Suprapubic skin (tissue), 4 donors: ENCODE results near the gene CHD1L. TPM values are rescaled to one million over a fixed set of nuclear protein-coding genes. Genes with fewer than 3 reads are reported as not detected.
"Not testable (repeated sequence)": the region's sequence is repeated elsewhere in the genome, so short reads cannot be mapped to it uniquely, and the experiment has no call there.

Experiments used
- DNase-seq, 2 donors: peaks; one replicate each; pipeline ENCODE4 v3.0.0-alpha.2; 2019; ENCODE audit warnings: low spot score in 2 of 2
- H3K27ac ChIP-seq: fragments of 200-600 bp; sonication (generic); one replicate; pipeline ENCODE4 v1.5.1; 2019
- H3K27me3 ChIP-seq: fragments of 200-600 bp; sonication (generic); one replicate; pipeline ENCODE4 v1.5.1; 2019
- H3K36me3 ChIP-seq: fragments of 200-600 bp; sonication (generic); one replicate; pipeline ENCODE4 v1.5.1; 2019
- H3K4me1 ChIP-seq: fragments of 200-600 bp; sonication (generic); one replicate; pipeline ENCODE4 v1.5.1; 2019
- H3K4me3 ChIP-seq: fragments of 200-600 bp; sonication (generic); one replicate; pipeline ENCODE4 v1.5.1; 2019; ENCODE audit warnings: mild to moderate bottlenecking
- H3K9me3 ChIP-seq: fragments of 200-600 bp; sonication (generic); one replicate; pipeline ENCODE4 v1.5.1; 2019
- EP300 ChIP-seq: sonication (generic); formaldehyde crosslinking; IDR thresholded peaks from one replicate; pipeline ENCODE4 v1.6.1; 2017; ENCODE audit warnings: antibody characterized with exemption
- POLR2A ChIP-seq, 2 donors: fragments of 450-650 bp; IDR thresholded peaks; one replicate each; pipeline ENCODE4 v1.6.1; 2017; ENCODE audit warnings: antibody characterized with exemption in 2 of 2, mild to moderate bottlenecking in 2 of 2, moderate library complexity in 2 of 2
- POLR2AphosphoS5 ChIP-seq, 3 donors: sonication (generic); formaldehyde crosslinking; IDR thresholded peaks; one replicate each; pipeline ENCODE4 v1.6.1; 2017; ENCODE audit warnings: antibody characterized with exemption in 3 of 3
- WGBS: methylation state at CpG from one replicate; pipeline ENCODE4 v1.1.5; 2018; 5-methylcytosine and 5-hydroxymethylcytosine counted together
- total RNA-seq, 4 donors: library from RNA; depleted of rRNA; stranded (reverse); fragments of >200 nt; gene quantifications; one replicate each; pipeline ENCODE4 v1.1.0, GENCODE V29; 2016
- TF ChIP-seq, protein P1 (sequence below), 2 donors: fragments of 200-600 bp in 1 of 2; fragments of 450-650 bp in 1 of 2; sonication (generic) in 1 of 2; IDR thresholded peaks; one replicate each; pipeline ENCODE4 v1.5.1; 2016 to 2019; ENCODE audit warnings: antibody characterized with exemption in 2 of 2, mild to moderate bottlenecking in 1 of 2, moderate library complexity in 1 of 2

The CHD1L gene
- total RNA-seq, 4 donors from 2014 or later = 17.6 to 20.9 (median 18.4) TPM

DNA sequence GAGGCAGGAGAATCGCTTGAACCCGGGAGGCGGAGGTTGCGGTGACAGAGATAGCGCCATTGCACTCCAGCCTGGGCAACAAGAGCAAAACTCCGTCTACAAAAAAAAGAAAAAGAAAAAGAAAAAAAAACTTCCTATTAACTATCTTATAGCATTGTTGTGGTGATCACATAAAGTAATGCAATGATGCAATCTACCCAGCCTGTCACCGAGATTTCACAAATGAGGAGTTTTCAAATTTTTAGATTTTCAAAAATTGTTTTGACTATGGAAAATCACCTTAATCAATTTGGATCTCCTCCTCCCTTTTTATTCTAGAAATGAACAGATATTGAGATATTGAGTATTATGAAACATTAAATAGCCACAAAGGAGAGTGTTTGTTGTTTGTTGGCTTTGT lies 25.3 kb upstream of the CHD1L start:
- no peaks in the 10 kb centered on the region for H3K27me3 ChIP-seq
- 87% methylated on average over 7 of the region's 7 CpGs for WGBS
- no peak for DNase-seq
- no peak overlapping the region for H3K27ac ChIP-seq
- H3K36me3 ChIP-seq = peaks cover 1% of the 10 kb centered on the region
- TF ChIP-seq, protein P1, sequence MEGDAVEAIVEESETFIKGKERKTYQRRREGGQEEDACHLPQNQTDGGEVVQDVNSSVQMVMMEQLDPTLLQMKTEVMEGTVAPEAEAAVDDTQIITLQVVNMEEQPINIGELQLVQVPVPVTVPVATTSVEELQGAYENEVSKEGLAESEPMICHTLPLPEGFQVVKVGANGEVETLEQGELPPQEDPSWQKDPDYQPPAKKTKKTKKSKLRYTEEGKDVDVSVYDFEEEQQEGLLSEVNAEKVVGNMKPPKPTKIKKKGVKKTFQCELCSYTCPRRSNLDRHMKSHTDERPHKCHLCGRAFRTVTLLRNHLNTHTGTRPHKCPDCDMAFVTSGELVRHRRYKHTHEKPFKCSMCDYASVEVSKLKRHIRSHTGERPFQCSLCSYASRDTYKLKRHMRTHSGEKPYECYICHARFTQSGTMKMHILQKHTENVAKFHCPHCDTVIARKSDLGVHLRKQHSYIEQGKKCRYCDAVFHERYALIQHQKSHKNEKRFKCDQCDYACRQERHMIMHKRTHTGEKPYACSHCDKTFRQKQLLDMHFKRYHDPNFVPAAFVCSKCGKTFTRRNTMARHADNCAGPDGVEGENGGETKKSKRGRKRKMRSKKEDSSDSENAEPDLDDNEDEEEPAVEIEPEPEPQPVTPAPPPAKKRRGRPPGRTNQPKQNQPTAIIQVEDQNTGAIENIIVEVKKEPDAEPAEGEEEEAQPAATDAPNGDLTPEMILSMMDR (IDR thresholded peaks at IDR 0.05) = no peak
- TF ChIP-seq EP300 (no peak), POLR2A (IDR thresholded peaks at IDR 0.05) (no peak), POLR2AphosphoS5 (IDR thresholded peaks at IDR 0.05) (no peak)
- no peaks in the 10 kb centered on the region for H3K4me1 ChIP-seq
- H3K4me3 ChIP-seq = no peak overlapping the region
- no peaks in the 10 kb centered on the region for H3K9me3 ChIP-seq

DNA sequence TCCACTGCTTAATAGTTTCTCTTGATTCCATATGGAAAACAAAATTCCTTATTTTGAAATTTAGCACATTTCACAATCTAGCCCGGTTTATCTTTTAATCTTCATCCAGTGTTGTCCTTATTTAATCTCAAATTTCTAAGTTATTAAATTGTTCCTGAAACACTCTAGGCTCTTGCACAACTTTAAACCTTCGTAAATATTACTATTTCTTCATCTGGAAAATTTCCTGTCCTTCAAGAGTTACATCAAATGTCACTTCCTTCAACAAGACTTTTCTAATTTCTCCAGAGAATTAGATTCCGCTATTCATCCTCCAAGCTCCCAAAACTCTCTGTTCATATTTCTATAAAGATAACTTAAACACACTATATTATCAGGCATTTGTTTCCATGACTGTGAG lies 23.9 kb upstream of the CHD1L start:
- DNase-seq = no peak
- no peak for TF ChIP-seq POLR2AphosphoS5 (IDR thresholded peaks at IDR 0.05)
- H3K36me3 ChIP-seq = no peaks in the 10 kb centered on the region
- H3K9me3 ChIP-seq = no peaks in the 10 kb centered on the region
- WGBS = 59% methylated on average over 3 of the region's 3 CpGs
- no peaks in the 10 kb centered on the region for H3K27me3 ChIP-seq
- no peaks in the 10 kb centered on the region for H3K4me1 ChIP-seq
- no peak overlapping the region for H3K27ac ChIP-seq
- no peak overlapping the region for H3K4me3 ChIP-seq

DNA sequence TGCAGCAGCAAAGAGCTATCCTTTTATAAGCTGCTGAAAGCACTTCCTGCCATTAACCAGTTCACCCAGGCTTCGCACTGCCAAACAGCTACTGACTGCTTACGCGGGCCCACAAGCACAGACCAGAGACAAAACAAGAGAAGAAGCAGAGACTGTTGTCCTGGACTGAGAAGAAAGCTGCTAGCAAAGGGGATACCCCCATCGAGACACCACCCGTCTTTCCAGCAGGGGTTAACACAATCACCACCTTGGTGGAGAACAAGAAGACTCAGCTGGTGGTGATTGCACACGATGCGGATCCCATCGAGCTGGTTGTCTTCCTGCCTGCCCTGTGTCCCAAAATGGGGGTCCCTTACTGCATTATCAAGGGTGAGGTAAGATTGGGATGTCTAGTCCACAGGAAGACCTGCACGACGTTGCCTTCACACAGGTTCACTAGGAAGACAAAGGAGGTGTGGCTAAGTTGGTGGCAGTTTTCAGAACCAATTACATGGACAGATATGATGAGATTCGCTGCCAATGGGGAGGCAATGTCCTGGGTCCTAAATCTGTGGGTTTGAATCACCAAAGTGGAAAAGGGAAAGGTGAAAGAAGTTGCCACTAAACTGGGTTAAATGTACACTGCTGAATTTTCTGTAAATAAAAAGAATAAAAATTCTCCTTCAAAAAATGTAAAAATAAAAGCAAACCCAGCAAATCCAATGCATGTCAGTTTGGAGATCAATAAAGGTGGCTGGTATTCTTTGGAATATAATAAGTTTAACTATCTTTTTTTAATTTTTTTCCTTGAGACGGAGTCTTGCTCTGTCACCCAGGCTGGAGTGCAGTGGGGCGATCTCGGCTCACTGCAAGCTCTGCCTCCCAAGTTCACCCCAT lies 18.5 kb upstream of the CHD1L start:
- H3K27me3 ChIP-seq = no peaks in the 10 kb centered on the region
- H3K4me1 ChIP-seq = peaks cover 5% of the 10 kb centered on the region
- H3K27ac ChIP-seq = no peak overlapping the region
- H3K9me3 ChIP-seq = no peaks in the 10 kb centered on the region
- DNase-seq = no peak
- TF ChIP-seq, protein P1 (IDR thresholded peaks at IDR 0.05) = no peak
- TF ChIP-seq POLR2AphosphoS5 (IDR thresholded peaks at IDR 0.05) (no peak), POLR2A (IDR thresholded peaks at IDR 0.05) (no peak), EP300 (no peak)
- WGBS = 73% methylated on average over 14 of the region's 14 CpGs
- H3K36me3 ChIP-seq = no peaks in the 10 kb centered on the region
- H3K4me3 ChIP-seq = peak overlapping the region; percentile 52

DNA sequence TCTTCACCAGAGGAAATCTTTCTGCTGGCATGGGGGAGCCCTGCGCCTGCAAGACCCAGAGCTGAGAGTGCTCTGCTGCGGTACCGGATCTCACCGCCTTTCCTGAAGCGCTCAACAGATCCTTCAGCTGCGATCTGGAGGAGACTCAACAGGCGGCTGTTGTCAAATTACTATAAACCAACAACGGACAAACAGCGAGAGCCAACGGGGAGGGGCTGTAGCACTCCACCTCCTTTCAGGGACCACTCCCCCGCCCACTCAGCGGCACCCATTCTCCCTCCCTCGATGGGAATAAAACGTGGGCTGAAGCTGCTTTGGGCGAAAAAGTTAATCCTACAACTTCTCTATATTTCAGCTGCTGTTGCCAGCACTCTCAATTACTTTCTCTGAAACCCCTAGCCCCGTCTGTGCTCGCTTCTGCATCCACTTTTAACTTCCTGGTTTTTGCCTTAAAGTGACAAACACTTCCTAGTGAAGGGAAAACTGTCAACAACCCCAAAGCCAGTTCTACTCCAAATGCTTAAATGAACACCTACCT lies 17.2 kb upstream of the CHD1L start, which contains the start of gene FMO5:
Gene FMO5, minus strand, starts transcription at position 147 of the 538 bp plus-strand sequence. CDS start 310 bp downstream, outside the sequence.
- Histone ChIP-seq H3K9me3 (no peaks in the 10 kb centered on the region), H3K36me3 (no peaks in the 10 kb centered on the region), H3K4me3 (peak within 1 kb of the TSS; percentile 52), H3K27me3 (no peaks in the 10 kb centered on the region), H3K4me1 (peaks cover 5% of the 10 kb centered on the region), H3K27ac (peak within 1 kb of the TSS; percentile 56)
- peak; percentile 87 to 89 for DNase-seq
- TF ChIP-seq EP300 = no peak
- TF ChIP-seq, protein P1 (IDR thresholded peaks at IDR 0.05) = peak; percentile 35
- under 1% methylated on average over 17 of the region's 17 CpGs for WGBS

DNA sequence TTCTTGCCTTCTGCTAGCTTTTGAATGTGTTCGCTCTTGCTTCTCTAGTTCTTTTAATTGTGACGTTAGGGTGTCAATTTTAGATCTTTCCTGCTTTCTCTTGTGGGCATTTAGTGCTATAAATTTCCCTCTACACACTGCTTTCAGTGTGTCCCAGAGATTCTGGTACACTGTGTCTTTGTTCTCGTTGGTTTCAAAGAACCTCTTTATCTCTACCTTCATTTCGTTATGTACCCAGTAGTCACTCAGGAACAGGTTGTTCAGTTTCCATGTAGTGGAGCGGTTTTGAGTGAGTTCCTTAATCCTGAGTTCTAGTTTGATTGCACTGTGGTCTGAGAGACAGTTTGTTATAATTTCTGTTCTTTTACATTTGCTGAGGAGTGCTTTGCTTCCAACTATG lies 11.5 kb upstream of the CHD1L start:
- H3K9me3 ChIP-seq, H3K27me3 ChIP-seq, H3K4me1 ChIP-seq, DNase-seq, H3K36me3 ChIP-seq, H3K27ac ChIP-seq, H3K4me3 ChIP-seq: not testable (repeated sequence)
- WGBS = 93% methylated on average over 5 of the region's 5 CpGs

DNA sequence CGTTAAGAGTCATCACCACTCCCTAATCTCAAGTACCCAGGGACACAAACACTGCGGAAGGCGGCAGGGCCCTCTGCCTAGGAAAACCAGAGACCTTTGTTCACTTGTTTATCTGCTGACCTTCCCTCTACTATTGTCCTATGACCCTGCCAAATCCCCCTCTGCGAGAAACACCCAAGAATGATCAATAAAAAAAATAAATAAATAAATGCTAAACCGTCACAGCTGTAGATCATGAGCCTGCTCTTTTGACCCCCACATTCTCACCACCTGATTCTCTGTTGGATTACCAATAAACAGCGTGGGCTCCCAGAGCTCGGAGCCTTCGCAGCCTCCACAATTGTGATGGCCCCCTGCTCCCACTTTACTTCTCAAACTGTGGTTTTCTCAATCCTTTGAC lies 8.6 kb upstream of the CHD1L start:
- WGBS = 88% methylated on average over 8 of the region's 8 CpGs
- H3K9me3 ChIP-seq, H3K4me3 ChIP-seq, H3K27me3 ChIP-seq, H3K36me3 ChIP-seq, DNase-seq, H3K4me1 ChIP-seq, H3K27ac ChIP-seq: not testable (repeated sequence)
